Left ventricle myocardium superior (tissue), 1 donor: Measurements from ENCODE around the gene LRRC4C. TPM values are rescaled to one million over a fixed set of nuclear protein-coding genes. Genes with fewer than 3 reads are reported as not detected.

Source experiments
- ATAC-seq: fragments of 200-7000 bp; cut with Tn5 transposase; one replicate; pipeline ENCODE4 v1.9.1; 2020; ENCODE audit warnings: mild to moderate bottlenecking, moderate library complexity
- DNase-seq: peaks from one replicate; pipeline ENCODE4 v3.0.0-alpha.2; 2020
- intact Hi-C: fragments of 100-400 bp; cut with micrococcal nuclease; formaldehyde crosslinking; loops from one replicate; pipeline ENCODE4 v1.11.0; 2022
- total RNA-seq: library from RNA; stranded (reverse); fragmentation: NEBNext Ultra II Directional; extraction: Animal tissue kit (Norgen Biotek cat#: 25700); gene quantifications from one replicate; pipeline ENCODE4 v1.2.1, GENCODE V29; 2021
- donor health status: DM: no; HTN: yes; CAD: no; lungs with severe emphysema.

Gene LRRC4C
- total RNA-seq, 1 donor from 2014 or later: 0.57 TPM

DNA sequence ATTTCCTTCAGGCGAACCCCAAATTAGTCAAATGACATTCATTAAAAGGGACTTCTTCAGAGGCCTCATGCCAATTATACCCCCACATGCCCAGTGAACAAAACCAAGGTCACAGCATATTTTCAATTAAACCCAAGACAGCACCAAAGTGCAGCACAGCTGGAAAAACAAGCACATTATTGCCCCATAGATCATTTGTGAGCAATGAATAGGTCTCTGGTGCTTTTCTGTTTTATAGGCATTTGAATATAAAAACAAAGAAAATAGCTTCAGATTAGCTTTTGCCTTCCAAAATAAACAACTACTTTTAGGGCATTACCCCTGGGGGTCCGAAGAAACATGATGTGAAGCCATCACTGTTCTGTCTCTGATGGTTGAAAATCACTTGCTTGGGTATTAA, 1319.9 kb downstream of the LRRC4C start:
- intact Hi-C loops: no loop called here
- no peak for ATAC-seq

DNA sequence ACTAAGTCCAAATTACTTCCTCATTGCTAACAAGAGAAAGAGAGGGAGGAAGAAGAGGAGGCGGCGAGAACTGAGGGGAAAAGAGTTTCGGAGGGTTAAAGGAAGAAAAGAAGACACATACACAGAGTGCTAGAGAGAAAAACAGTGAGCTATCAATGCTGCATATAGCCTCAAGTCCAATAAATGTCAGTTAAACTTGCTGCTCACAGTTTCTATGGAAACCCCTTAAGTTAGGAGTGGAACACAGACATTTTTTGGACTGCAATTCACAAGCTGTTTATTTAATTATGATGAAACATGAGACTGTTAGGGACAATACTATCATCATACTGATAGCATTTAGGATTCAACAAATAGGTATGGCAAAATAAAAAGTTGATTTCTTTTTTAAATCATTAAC, 1320.4 kb downstream of the LRRC4C start:
- DNase-seq: no peak
- ATAC-seq: no peak
- intact Hi-C loops: no loop called here

More for the DNA sequence above, 1319.9 kb downstream of the LRRC4C start:
- no peak for DNase-seq

DNA sequence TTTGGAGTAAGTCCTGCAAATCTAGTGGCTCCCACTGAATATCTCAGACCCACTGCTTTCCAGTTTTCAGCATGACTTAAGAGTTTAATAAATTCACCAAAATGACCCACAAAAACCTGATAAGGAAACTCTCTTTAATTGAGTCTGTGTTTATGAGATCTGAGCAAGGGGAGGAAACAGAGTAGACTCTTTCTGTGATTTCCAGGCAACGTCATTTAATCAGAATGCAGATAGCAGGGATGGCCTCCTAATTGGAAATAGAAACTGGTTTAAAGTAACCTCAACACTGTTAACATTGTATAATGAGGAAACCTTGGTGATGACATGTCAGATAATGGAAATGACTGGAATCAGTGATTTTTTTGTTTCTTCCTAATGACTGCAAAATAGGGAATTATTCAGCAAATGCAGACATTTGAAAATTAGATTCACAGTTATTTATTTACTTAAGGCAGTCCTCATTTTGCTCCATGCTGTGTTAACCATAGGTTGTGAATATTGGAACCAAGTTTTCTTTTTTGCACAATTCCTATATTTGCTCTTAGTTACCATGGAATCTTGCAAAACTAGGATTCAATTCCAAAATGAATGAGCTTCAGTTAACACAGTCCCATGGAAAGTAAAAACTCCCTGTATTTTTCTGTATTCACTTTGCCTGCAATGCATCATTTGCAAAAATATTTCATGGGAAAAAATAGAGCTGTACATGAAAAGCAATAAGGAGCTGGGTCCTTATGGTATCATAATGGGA, 1324.5 kb downstream of the LRRC4C start:
- ATAC-seq (no peak), DNase-seq (no peak)
- intact Hi-C loops: no loop called here

DNA sequence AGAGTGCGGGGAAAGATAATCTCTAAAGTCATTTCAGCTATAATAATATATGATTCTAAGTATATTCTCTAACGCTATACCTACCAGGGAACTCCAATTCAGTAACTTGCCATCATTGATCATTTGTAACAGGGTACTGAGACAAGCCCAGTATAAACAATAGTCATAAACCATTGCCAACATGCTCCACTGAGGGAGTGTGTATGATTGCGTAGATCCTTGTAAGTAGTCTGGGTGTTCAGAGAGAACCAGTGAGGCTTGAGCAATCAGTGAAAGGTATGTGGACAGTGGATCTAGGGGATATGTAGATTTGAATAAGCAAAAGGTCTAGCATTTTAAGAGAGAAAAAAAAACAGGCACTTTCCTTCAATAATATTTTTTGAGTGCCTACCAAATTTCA, 1326.0 kb downstream of the LRRC4C start:
- intact Hi-C loops: no loop called here
- ATAC-seq (no peak), DNase-seq (no peak)

GRCh38 chr11:40132912-40133311, 1326.5 kb downstream of the LRRC4C start:
- ATAC-seq (no peak), DNase-seq (no peak)
- intact Hi-C loops: no loop called here

GRCh38 chr11:40130427-40130826, 1329.0 kb downstream of the LRRC4C start:
- intact Hi-C loops: no loop called here
- DNase-seq (no peak), ATAC-seq (no peak)

GRCh38 chr11:40129266-40129665, 1330.2 kb downstream of the LRRC4C start:
- intact Hi-C loops: no loop called here
- ATAC-seq (no peak), DNase-seq (no peak)

- DNase-seq (no peak), ATAC-seq (no peak)
- intact Hi-C loops: no loop called here
These were observed 1334.4 kb downstream of the LRRC4C start for GRCh38 chr11:40125054-40125453.

DNA sequence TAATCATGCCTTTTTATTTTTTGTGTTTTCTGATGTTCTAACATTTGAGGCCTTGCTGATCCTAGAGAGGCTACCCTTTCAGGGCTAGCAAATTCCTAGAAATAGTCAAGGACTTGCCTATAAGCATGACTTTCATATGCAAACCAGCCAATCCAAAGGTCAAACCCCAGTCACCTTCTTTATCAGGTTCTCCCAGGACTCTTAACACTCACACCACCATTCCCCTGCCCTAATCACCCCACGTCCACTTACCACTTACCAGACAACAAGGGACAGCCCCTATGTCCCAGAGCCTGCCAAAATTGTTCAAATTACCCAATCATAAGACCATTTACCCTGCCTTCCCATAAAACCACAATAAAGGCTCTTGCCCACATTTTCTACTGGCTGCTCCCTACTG, 1339.8 kb downstream of the LRRC4C start:
- DNase-seq (no peak), ATAC-seq (no peak)
- intact Hi-C loops: no loop called here

- DNase-seq (no peak), ATAC-seq (no peak)
- intact Hi-C loops: no loop called here
These were observed 1340.7 kb downstream of the LRRC4C start for GRCh38 chr11:40118780-40119179.

DNA sequence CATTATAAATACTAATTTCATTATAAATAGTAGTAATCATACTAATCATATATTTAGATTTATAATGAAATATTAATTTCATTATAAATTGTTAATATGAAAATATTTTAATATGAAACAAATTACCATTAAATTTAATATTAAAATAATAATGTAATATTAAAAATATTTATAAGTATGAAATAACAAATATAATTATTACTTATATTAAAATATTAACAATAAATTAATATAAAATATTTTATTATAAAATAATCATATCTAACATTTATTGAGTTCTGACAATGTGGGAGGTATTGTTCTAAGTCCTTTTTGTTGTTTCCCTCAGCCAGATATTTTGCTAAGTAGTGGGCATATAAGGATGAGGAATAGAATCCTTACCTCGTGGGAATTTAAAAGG, 1341.4 kb downstream of the LRRC4C start:
- DNase-seq: no peak
- intact Hi-C loops: no loop called here
- no peak for ATAC-seq

DNA sequence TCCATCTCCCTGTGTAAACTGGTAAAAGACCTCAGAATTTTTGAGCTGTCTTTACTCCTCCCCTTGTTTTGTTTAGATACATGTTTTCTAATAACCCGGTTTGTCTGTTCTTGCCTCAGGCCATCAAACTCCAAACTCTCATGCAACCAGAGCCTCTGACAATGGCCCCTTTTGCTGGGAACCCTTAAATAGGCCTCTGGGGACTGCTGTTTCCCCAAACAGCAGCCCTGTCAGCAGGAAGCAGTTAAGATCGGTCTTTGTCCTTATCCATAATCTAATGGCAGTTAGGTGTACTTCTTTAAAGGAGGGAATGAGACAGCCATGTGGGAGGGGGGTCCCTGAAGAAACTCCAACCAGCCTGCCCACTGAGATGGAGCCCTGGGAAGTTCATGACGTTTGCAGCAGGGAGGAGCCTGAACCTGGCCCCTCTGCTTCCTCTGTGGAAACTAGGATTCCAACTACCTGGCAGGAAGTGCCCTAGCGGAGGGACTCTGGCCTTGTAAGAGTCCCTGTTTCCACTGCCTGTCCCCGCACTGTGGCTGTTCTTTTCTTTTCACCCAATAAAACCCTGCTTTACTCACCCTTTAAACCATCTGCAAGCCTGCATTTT, 1354.4 kb downstream of the LRRC4C start:
- DNase-seq (no peak), ATAC-seq (no peak)
- intact Hi-C loops: no loop called here

- ATAC-seq: no peak
- intact Hi-C loops: no loop called here
- no peak for DNase-seq
These were observed 1358.7 kb downstream of the LRRC4C start for GRCh38 chr11:40100781-40101180.

- DNase-seq (no peak), ATAC-seq (no peak)
- intact Hi-C loops: no loop called here
These were observed 1359.3 kb downstream of the LRRC4C start for GRCh38 chr11:40100162-40100553.

DNA sequence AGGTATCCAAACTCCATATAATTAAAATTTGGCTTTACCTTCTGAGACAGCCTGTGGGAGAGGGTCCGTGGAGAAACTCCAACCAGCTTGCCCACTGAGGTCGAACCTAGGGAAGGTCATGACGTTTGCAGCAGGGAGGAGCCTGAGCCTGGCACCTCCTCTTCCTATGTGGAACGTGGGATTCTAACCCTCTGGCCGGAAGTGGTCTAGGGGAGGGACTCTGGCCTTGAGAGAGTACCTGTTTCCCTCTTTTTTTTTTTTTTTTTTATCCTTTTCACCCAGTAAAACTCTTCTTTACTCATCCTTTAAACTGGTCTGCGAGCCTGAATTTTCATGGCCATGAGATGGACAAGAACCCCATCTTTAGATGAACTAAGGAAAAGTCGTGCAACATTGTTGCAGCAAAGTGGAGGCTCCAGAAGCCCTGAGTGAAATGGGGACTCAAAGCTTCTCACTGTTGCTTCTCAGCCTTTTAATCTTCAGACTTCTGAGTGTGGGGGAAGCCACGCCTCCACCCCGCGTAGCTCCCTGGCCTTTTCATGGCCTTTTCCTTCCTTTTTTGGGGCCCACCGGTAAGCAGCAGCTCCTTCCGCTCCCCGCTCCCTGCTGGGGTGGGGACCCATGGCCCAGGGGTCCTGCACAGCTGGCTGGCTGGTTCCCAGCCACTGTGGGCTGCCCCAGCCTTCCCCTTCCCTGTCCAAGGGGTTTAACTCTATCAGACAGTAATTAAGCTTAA, 1359.9 kb downstream of the LRRC4C start:
- ATAC-seq: no peak
- no peak for DNase-seq
- intact Hi-C loops: no loop called here

DNA sequence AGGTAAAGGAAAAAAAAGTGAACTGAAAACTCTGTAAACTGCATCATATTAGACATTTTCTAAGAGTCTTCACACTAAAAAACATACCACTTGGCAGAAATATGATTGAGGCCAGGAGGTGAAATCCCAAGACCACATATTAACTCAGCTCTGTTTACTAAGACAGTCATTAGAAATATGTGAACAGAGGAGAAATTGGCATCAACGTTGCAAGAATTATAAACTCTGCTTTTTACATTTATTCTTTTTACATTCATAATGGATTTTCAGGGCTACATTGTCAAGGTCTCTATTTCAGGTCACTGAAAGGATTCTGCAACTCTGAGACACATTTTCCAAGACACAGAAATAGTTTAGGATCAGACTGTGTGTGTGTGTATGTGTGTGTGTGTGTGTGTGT, 1364.0 kb downstream of the LRRC4C start:
- DNase-seq (no peak), ATAC-seq (no peak)
- intact Hi-C loops: no loop called here

- DNase-seq: no peak
- intact Hi-C loops: no loop called here
- no peak for ATAC-seq
These were observed 1364.5 kb downstream of the LRRC4C start for GRCh38 chr11:40094954-40095353.

DNA sequence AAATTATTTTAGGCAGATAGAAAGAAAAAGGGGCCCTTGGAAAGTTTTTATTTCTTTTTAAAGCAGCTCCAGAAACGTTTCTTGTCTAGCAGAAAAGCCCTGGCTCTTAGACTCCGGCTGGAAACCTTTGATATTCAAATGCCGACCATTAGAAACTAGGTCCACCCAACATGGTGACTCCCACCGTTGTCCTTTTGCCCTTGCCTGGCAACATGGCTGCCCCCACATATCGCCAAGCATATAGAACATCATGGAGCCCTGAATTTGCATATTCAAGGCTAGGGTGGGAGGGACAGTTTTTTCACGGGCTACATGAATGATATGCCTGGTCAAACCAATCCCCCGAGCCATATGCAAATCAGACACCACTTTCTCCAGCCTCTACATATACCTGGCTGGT, 1379.0 kb downstream of the LRRC4C start:
- no peak for ATAC-seq
- intact Hi-C loops: no loop called here
- DNase-seq: no peak
